ENCODE data around the gene TUBGCP2. TPM values are rescaled to one million over a fixed set of nuclear protein-coding genes. Genes with fewer than 3 reads are reported as not detected.
A peak's percentile ranks its signal among the peaks of the same experiment; 100 is the strongest.
"Not testable (repeated sequence)": the region's sequence is repeated elsewhere in the genome, so short reads cannot be mapped to it uniquely, and the experiment has no call there.

Gene TUBGCP2
- polyA plus RNA-seq, 3 donors = 25.9 to 78.6 (median 39.3) TPM

- Mint-ChIP-seq H3K4me1 (peaks cover 40% of the 10 kb centered on the region), H3K27ac (peak overlapping the region in 1 of 7 donors; percentile 75), H3K4me3 (no peak overlapping the region), H3K27me3 (ENCODE audit: low read depth in 3 of 3) (peaks cover 0 to 1% (median 1%) of the 10 kb centered on the region in 3 donors), H3K9me3 (no peaks in the 10 kb centered on the region), H3K36me3 (peaks cover 41 to 77% of the 10 kb centered on the region in 2 donors)
- TF ChIP-seq CTCF (IDR thresholded peaks at IDR 0.05) = no peak
- no peak overlapping the region for H3K27ac ChIP-seq (ENCODE audit: low read depth in 1 of 2, low read length in 2 of 2)
- no peak for DNase-seq
- 96% methylated on average over 19 of the region's 21 CpGs for WGBS (ENCODE audit: insufficient coverage)
- H3K4me1 ChIP-seq (ENCODE audit: control insufficient read depth in 1 of 2, insufficient read depth in 2 of 2, low read length in 2 of 2) = peaks cover 40 to 48% of the 10 kb centered on the region in 2 donors
- H3K27me3 ChIP-seq (ENCODE audit: control insufficient read depth in 2 of 2, insufficient read depth in 2 of 2, low read length in 2 of 2) = no peaks in the 10 kb centered on the region
- H3K9me3 ChIP-seq (replicated peaks in 1 of 2; ENCODE audit: control insufficient read depth in 1 of 2, insufficient read depth in 1 of 2, low read length in 2 of 2) = no peaks in the 10 kb centered on the region
- no peaks in the 10 kb centered on the region for H3K79me2 ChIP-seq (ENCODE audit: insufficient read depth, low read length)
- intact Hi-C loops (cut with micrococcal nuclease) = no loop called here
- H3K36me3 ChIP-seq (replicated peaks in 1 of 2; ENCODE audit: control insufficient read depth in 1 of 2, insufficient read depth in 2 of 2, low read length in 2 of 2) = peaks cover 56 to 73% of the 10 kb centered on the region in 2 donors
- H3K4me2 ChIP-seq (replicated peaks; ENCODE audit: extremely low read depth, low read length, poor library complexity, severe bottlenecking) = no peak overlapping the region
- H2AFZ ChIP-seq (ENCODE audit: insufficient read depth, low read depth, low read length, poor library complexity, severe bottlenecking) = no peak overlapping the region
- H3K9ac ChIP-seq (ENCODE audit: insufficient read depth, low read length, poor library complexity, severe bottlenecking) = no peak overlapping the region
- H4K20me1 ChIP-seq (ENCODE audit: insufficient read depth, low read length) = peaks cover 47% of the 10 kb centered on the region
- no peak overlapping the region for H3K4me3 ChIP-seq (replicated peaks in 1 of 3; ENCODE audit: low read depth in 2 of 3, low read length in 3 of 3)
Observed at GRCh38 chr10:133266056-133266795, 42.4 kb downstream of the TUBGCP2 start.

GRCh38 chr10:133265052-133265451 lies 43.6 kb downstream of the TUBGCP2 start:
- H3K79me2 ChIP-seq (ENCODE audit: insufficient read depth, low read length); H3K4me2 ChIP-seq (replicated peaks; ENCODE audit: extremely low read depth, low read length, poor library complexity, severe bottlenecking); intact Hi-C loops (cut with micrococcal nuclease); H3K9ac ChIP-seq (ENCODE audit: insufficient read depth, low read length, poor library complexity, severe bottlenecking); H3K4me3 Mint-ChIP-seq; H3K9me3 ChIP-seq (replicated peaks in 1 of 2; ENCODE audit: control insufficient read depth in 1 of 2, insufficient read depth in 1 of 2, low read length in 2 of 2); H3K4me3 ChIP-seq (replicated peaks in 1 of 3; ENCODE audit: low read depth in 2 of 3, low read length in 3 of 3); H3K27me3 Mint-ChIP-seq (ENCODE audit: low read depth in 3 of 3); H2AFZ ChIP-seq (ENCODE audit: insufficient read depth, low read depth, low read length, poor library complexity, severe bottlenecking); H3K27ac ChIP-seq (ENCODE audit: low read depth in 1 of 2, low read length in 2 of 2); H3K27me3 ChIP-seq (ENCODE audit: control insufficient read depth in 2 of 2, insufficient read depth in 2 of 2, low read length in 2 of 2); H3K9me3 Mint-ChIP-seq; DNase-seq: not testable (repeated sequence)
- H3K36me3 ChIP-seq (replicated peaks in 1 of 2; ENCODE audit: control insufficient read depth in 1 of 2, insufficient read depth in 2 of 2, low read length in 2 of 2) = peaks cover 44 to 61% of the 10 kb centered on the region in 2 donors
- peaks cover 52% of the 10 kb centered on the region for H3K4me1 Mint-ChIP-seq
- peaks cover 51 to 59% of the 10 kb centered on the region in 2 donors for H3K4me1 ChIP-seq (ENCODE audit: control insufficient read depth in 1 of 2, insufficient read depth in 2 of 2, low read length in 2 of 2)
- 77% methylated on average over 9 of the region's 10 CpGs for WGBS (ENCODE audit: insufficient coverage)
- H3K36me3 Mint-ChIP-seq = peaks cover 32 to 66% of the 10 kb centered on the region in 2 donors
- H4K20me1 ChIP-seq (ENCODE audit: insufficient read depth, low read length) = peaks cover 35% of the 10 kb centered on the region
- H3K27ac Mint-ChIP-seq = peak overlapping the region in 1 of 7 donors; percentile 71

Measured in CD14-positive monocyte (primary cell).